GM13977 (cell line): Measurements from ENCODE around the gene CREG2.
"Not testable (repeated sequence)": the region's sequence is repeated elsewhere in the genome, so short reads cannot be mapped to it uniquely, and the experiment has no call there.

Source experiments
- DNase-seq: peaks from one replicate; pipeline ENCODE4 v3.0.0; 2012; ENCODE audit warnings: low spot score
- CTCF ChIP-seq: IDR thresholded peaks from 2 replicates; pipeline ENCODE4 v1.5.1; 2012; ENCODE audit warnings: mild to moderate bottlenecking, control low read depth; ENCODE audit not compliant: insufficient read depth; ENCODE audit errors: extremely low read depth, missing control alignments
- in situ Hi-C: fragments of 300-500 bp; cut with MboI; formaldehyde crosslinking; loops from one replicate; pipeline ENCODE4 v1.12.0; 2022; ENCODE audit warnings: low sequenced_read_pairs, low pct_unique_long_range_greater_than_20kb, mixed read lengths, inconsistent platforms; ENCODE audit not compliant: unreplicated experiment

Gene CREG2

GRCh38 chr2:101356521-101356920 lies 30.8 kb downstream of the CREG2 start:
- in situ Hi-C loops: loop anchor here (25.0 kb wide), 1 partner anchor 94 kb away; the partner anchor contains the start of gene CNOT11
- no peak for DNase-seq

GRCh38 chr2:101356055-101356454 lies 31.2 kb downstream of the CREG2 start:
- in situ Hi-C loops: loop anchor here (25.0 kb wide), 1 partner anchor 94 kb away; the partner anchor contains the start of gene CNOT11
- DNase-seq: no peak
- TF ChIP-seq CTCF: no peak

More at GRCh38 chr2:101356521-101356920, 30.8 kb downstream of the CREG2 start:
- TF ChIP-seq CTCF: no peak

GRCh38 chr2:101355401-101356054 lies 31.8 kb downstream of the CREG2 start:
- TF ChIP-seq CTCF: no peak
- no peak for DNase-seq
- in situ Hi-C loops: loop anchor here (25.0 kb wide), 1 partner anchor 93 kb away; the partner anchor contains the start of gene CNOT11

- TF ChIP-seq CTCF: no peak
- in situ Hi-C loops: loop anchor here (25.0 kb wide), 1 partner anchor 92 kb away; the partner anchor contains the start of gene CNOT11
Observed at GRCh38 chr2:101354420-101355311, 32.6 kb downstream of the CREG2 start.

GRCh38 chr2:101352631-101353030 lies 34.7 kb downstream of the CREG2 start:
- in situ Hi-C loops: loop anchor here (25.0 kb wide), 1 partner anchor 90 kb away; the partner anchor contains the start of gene CNOT11
- not testable (repeated sequence) for DNase-seq

More at GRCh38 chr2:101354420-101355311, 32.6 kb downstream of the CREG2 start:
- no peak for DNase-seq

GRCh38 chr2:101351207-101351606 lies 36.1 kb downstream of the CREG2 start:
- TF ChIP-seq CTCF: no peak
- DNase-seq: no peak
- in situ Hi-C loops: loop anchor here (25.0 kb wide), 1 partner anchor 89 kb away; the partner anchor contains the start of gene CNOT11
